Measurements from ENCODE around the gene KIAA0319L.

GRCh38 chr1:35589516-35590427 is 32.6 kb upstream of the KIAA0319L start:
- TF ChIP-seq BHLHE40 (IDR thresholded peaks at IDR 0.05; ENCODE audit: borderline replicate concordance) (no peak), FOXM1 (IDR thresholded peaks at IDR 0.05; ENCODE audit: borderline replicate concordance) (no peak), FOXA1 (IDR thresholded peaks at IDR 0.05) (no peak), FOXK2 (IDR thresholded peaks at IDR 0.05) (no peak), SP1 (IDR thresholded peaks at IDR 0.05) (no peak), PKNOX1 (IDR thresholded peaks at IDR 0.05) (no peak), SUZ12 (IDR thresholded peaks at IDR 0.05) (no peak)
